ENCODE data around the gene TENM3.

TENM3 gene

GRCh38 chr4:182280436-182281111 lies 37.4 kb downstream of the TENM3 start:
- no peak overlapping the region for H2AFZ ChIP-seq (ENCODE audit: low read length)
- no peaks in the 10 kb centered on the region for H3K9me3 ChIP-seq (replicated peaks; ENCODE audit: insufficient read depth, low read length)
- no peaks in the 10 kb centered on the region for H3K27me3 ChIP-seq (replicated peaks; ENCODE audit: insufficient read depth, low read length)
- H3K9ac ChIP-seq (ENCODE audit: low read length) = no peak overlapping the region
- H3K4me1 ChIP-seq (ENCODE audit: low read length) = no peaks in the 10 kb centered on the region
- H3K79me2 ChIP-seq (ENCODE audit: low read length) = no peaks in the 10 kb centered on the region
- H3F3A ChIP-seq (ENCODE audit: insufficient read depth, low read length) = no peaks in the 10 kb centered on the region
- no peak overlapping the region for H3K4me2 ChIP-seq (ENCODE audit: low read depth, low read length)
- no peaks in the 10 kb centered on the region for H4K20me1 ChIP-seq (ENCODE audit: insufficient read depth, low read length)
- H3K27ac ChIP-seq (ENCODE audit: low read length) = no peak overlapping the region
- H3K4me3 ChIP-seq (ENCODE audit: low read length) = no peak overlapping the region
- no peak for DNase-seq
- H3K9me2 ChIP-seq (replicated peaks; ENCODE audit: insufficient read depth, low read length) = no peaks in the 10 kb centered on the region
- H3K36me3 ChIP-seq (replicated peaks; ENCODE audit: insufficient read depth, low read length) = no peaks in the 10 kb centered on the region
- no peak for TF ChIP-seq EZH2phosphoT487 (IDR thresholded peaks at IDR 0.05; ENCODE audit: low read length)
- no peak for TF ChIP-seq EZH2 (optimal IDR thresholded peaks at IDR 0.05; ENCODE audit: low read depth, low read length)
- no peak for TF ChIP-seq CTCF (IDR thresholded peaks at IDR 0.05; ENCODE audit: low read length)

GRCh38 chr4:182286035-182286434 lies 42.8 kb downstream of the TENM3 start:
- Histone ChIP-seq H3K4me1 (ENCODE audit: low read length) (no peaks in the 10 kb centered on the region), H3K9me2 (replicated peaks; ENCODE audit: insufficient read depth, low read length) (no peaks in the 10 kb centered on the region), H3F3A (ENCODE audit: insufficient read depth, low read length) (no peaks in the 10 kb centered on the region), H3K4me3 (ENCODE audit: low read length) (no peak overlapping the region), H3K27ac (ENCODE audit: low read length) (no peak overlapping the region), H3K36me3 (replicated peaks; ENCODE audit: insufficient read depth, low read length) (no peaks in the 10 kb centered on the region), H3K27me3 (replicated peaks; ENCODE audit: insufficient read depth, low read length) (no peaks in the 10 kb centered on the region), H3K9me3 (replicated peaks; ENCODE audit: insufficient read depth, low read length) (no peaks in the 10 kb centered on the region), H2AFZ (ENCODE audit: low read length) (no peak overlapping the region), H3K9ac (ENCODE audit: low read length) (no peak overlapping the region), H4K20me1 (ENCODE audit: insufficient read depth, low read length) (no peaks in the 10 kb centered on the region), H3K79me2 (ENCODE audit: low read length) (no peaks in the 10 kb centered on the region), H3K4me2 (ENCODE audit: low read depth, low read length) (no peak overlapping the region)
- TF ChIP-seq EZH2 (optimal IDR thresholded peaks at IDR 0.05; ENCODE audit: low read depth, low read length) (no peak), CTCF (IDR thresholded peaks at IDR 0.05; ENCODE audit: low read length) (no peak), EZH2phosphoT487 (IDR thresholded peaks at IDR 0.05; ENCODE audit: low read length) (no peak)
- no peak for DNase-seq

GRCh38 chr4:182286931-182287330 lies 43.7 kb downstream of the TENM3 start:
- Histone ChIP-seq H3K4me2 (ENCODE audit: low read depth, low read length) (no peak overlapping the region), H3K4me1 (ENCODE audit: low read length) (no peaks in the 10 kb centered on the region), H3K9me2 (replicated peaks; ENCODE audit: insufficient read depth, low read length) (no peaks in the 10 kb centered on the region), H3K9me3 (replicated peaks; ENCODE audit: insufficient read depth, low read length) (no peaks in the 10 kb centered on the region), H3K4me3 (ENCODE audit: low read length) (no peak overlapping the region), H3F3A (ENCODE audit: insufficient read depth, low read length) (no peaks in the 10 kb centered on the region), H4K20me1 (ENCODE audit: insufficient read depth, low read length) (no peaks in the 10 kb centered on the region), H2AFZ (ENCODE audit: low read length) (no peak overlapping the region), H3K27ac (ENCODE audit: low read length) (no peak overlapping the region), H3K36me3 (replicated peaks; ENCODE audit: insufficient read depth, low read length) (no peaks in the 10 kb centered on the region), H3K9ac (ENCODE audit: low read length) (no peak overlapping the region), H3K27me3 (replicated peaks; ENCODE audit: insufficient read depth, low read length) (no peaks in the 10 kb centered on the region), H3K79me2 (ENCODE audit: low read length) (no peaks in the 10 kb centered on the region)
- DNase-seq = no peak
- TF ChIP-seq CTCF (IDR thresholded peaks at IDR 0.05; ENCODE audit: low read length) (no peak), EZH2phosphoT487 (IDR thresholded peaks at IDR 0.05; ENCODE audit: low read length) (no peak), EZH2 (optimal IDR thresholded peaks at IDR 0.05; ENCODE audit: low read depth, low read length) (no peak)

Data from MM.1S (cell line).